ENCODE measurements around the gene EFCAB12.
"Not testable (repeated sequence)": the region's sequence is repeated elsewhere in the genome, so short reads cannot be mapped to it uniquely, and the experiment has no call there.

GRCh38 chr3:129392106-129392887, 36.1 kb downstream of the EFCAB12 start:
- TF ChIP-seq ZNF274 (IDR thresholded peaks at IDR 0.05; ENCODE audit: low read depth, low read length); SUZ12 (IDR thresholded peaks at IDR 0.05; ENCODE audit: extremely low read depth, insufficient read depth, insufficient read length): not testable (repeated sequence)
